ENCODE data around the gene KRT3. TPM values are rescaled to one million over a fixed set of nuclear protein-coding genes. Genes with fewer than 3 reads are reported as not detected.

The KRT3 gene
- total RNA-seq, 1 donor from 2014 or later: not detected

- POLR2A ChIA-PET: no interaction called here
- Mint-ChIP-seq H3K4me1 (no peaks in the 10 kb centered on the region), H3K27ac (no peak overlapping the region), H3K9me3 (no peaks in the 10 kb centered on the region), H3K4me3 (no peak overlapping the region), H3K27me3 (peaks cover 4% of the 10 kb centered on the region), H3K36me3 (ENCODE audit: low read depth) (no peaks in the 10 kb centered on the region)
- intact Hi-C loops (cut with micrococcal nuclease): no loop called here
- ATAC-seq (ENCODE audit: low read depth): no peak
- CTCF ChIA-PET: no interaction called here
- TF ChIP-seq, protein P1, sequence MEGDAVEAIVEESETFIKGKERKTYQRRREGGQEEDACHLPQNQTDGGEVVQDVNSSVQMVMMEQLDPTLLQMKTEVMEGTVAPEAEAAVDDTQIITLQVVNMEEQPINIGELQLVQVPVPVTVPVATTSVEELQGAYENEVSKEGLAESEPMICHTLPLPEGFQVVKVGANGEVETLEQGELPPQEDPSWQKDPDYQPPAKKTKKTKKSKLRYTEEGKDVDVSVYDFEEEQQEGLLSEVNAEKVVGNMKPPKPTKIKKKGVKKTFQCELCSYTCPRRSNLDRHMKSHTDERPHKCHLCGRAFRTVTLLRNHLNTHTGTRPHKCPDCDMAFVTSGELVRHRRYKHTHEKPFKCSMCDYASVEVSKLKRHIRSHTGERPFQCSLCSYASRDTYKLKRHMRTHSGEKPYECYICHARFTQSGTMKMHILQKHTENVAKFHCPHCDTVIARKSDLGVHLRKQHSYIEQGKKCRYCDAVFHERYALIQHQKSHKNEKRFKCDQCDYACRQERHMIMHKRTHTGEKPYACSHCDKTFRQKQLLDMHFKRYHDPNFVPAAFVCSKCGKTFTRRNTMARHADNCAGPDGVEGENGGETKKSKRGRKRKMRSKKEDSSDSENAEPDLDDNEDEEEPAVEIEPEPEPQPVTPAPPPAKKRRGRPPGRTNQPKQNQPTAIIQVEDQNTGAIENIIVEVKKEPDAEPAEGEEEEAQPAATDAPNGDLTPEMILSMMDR (IDR thresholded peaks at IDR 0.05): no peak
- no peak for DNase-seq
Observed at GRCh38 chr12:52800259-52800917, 4.5 kb upstream of the KRT3 start.

- TF ChIP-seq, protein P1 (IDR thresholded peaks at IDR 0.05): no peak
- H3K27ac Mint-ChIP-seq: no peak overlapping the region
- ChIA-PET CTCF (no interaction called here), POLR2A (no interaction called here)
- H3K27me3 Mint-ChIP-seq: peaks cover 4% of the 10 kb centered on the region
- no peaks in the 10 kb centered on the region for H3K9me3 Mint-ChIP-seq
- H3K4me1 Mint-ChIP-seq: no peaks in the 10 kb centered on the region
- H3K4me3 Mint-ChIP-seq: no peak overlapping the region
- ATAC-seq (ENCODE audit: low read depth): no peak
- DNase-seq: no peak
- no peaks in the 10 kb centered on the region for H3K36me3 Mint-ChIP-seq (ENCODE audit: low read depth)
- intact Hi-C loops (cut with micrococcal nuclease): no loop called here
Observed at GRCh38 chr12:52799505-52800211, 3.7 kb upstream of the KRT3 start.

DNA sequence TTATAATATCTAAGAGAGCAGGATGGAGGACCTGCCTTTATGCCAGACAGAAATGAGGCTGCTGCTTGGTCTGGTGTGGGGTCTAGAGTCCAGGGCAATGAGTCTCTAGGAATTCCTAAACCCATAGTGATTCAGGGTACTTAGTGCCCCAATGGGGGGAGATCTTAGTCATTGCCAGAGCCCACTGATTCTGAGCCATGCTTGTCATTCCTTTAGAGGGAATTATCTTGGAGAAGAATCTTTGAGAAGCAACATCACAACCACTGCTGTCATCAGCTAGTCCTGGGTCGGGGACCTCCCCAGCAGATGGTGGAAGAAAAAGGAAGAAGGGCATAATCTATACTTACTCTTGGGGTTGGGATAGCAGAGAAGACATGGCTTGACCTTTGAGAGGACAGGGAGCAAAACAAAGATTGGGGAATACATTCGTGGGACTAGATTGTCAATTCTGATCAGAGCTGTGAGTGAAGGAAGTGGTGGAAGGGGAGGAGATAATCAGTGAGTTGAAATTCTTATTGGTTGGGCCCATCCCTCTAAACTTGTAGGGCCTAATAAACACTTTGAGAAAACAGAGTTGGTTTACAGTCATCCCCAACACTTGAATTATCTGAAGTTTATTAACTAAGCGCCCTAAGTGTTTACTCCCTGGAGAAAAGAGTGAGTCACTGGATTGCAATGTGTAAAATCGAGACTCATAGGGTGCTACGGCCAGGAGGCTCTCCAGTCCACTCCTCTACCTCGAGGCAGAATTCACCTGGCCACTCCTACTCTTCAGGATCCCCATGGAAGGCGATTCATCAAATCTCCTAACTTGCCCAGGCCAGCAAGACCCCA is 3.0 kb upstream of the KRT3 start:
- Mint-ChIP-seq H3K4me3 (no peak overlapping the region), H3K27me3 (peaks cover 9% of the 10 kb centered on the region), H3K9me3 (no peaks in the 10 kb centered on the region), H3K4me1 (no peaks in the 10 kb centered on the region), H3K27ac (no peak overlapping the region), H3K36me3 (ENCODE audit: low read depth) (no peaks in the 10 kb centered on the region)
- DNase-seq (no peak), ATAC-seq (ENCODE audit: low read depth) (no peak)
- intact Hi-C loops (cut with micrococcal nuclease): no loop called here
- POLR2A ChIA-PET: no interaction called here
- CTCF ChIA-PET: no interaction called here
- TF ChIP-seq, protein P1 (IDR thresholded peaks at IDR 0.05): no peak

DNA sequence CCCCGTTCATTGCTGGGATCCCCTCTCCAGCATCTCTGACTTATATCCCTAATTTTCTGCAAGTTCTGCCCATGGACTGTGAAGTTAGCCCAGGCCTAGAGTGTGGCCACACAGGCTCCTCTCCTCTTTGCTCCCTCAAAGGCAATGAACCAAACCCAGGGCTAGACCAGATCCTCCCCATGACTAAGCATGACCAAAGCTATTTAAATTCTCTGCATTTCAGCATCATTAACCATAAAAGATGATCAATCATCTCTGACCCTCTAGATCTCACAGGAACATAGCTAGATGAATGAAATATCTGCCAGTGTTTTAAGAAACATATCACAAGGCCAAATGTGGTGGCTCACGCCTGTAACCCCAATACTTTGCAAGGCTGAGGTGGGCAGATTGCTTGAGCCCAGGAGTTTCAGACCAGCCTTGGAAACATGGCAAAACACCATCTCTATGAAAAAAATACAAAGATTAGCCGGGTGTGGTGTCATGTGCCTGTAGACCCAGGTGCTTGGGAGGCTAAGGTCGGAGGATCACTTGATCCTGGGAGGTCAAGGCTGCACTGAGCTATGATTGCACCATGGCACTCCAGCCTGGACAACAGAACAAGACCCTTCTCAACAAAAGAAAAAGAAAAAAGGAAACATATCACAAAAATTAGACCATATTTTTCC is 2.2 kb upstream of the KRT3 start:
- H3K4me1 Mint-ChIP-seq: no peaks in the 10 kb centered on the region
- H3K27me3 Mint-ChIP-seq: peaks cover 9% of the 10 kb centered on the region
- no peak overlapping the region for H3K27ac Mint-ChIP-seq
- CTCF ChIA-PET: no interaction called here
- intact Hi-C loops (cut with micrococcal nuclease): no loop called here
- H3K9me3 Mint-ChIP-seq: no peaks in the 10 kb centered on the region
- DNase-seq (no peak), ATAC-seq (ENCODE audit: low read depth) (no peak)
- H3K4me3 Mint-ChIP-seq: no peak overlapping the region
- POLR2A ChIA-PET: no interaction called here
- no peaks in the 10 kb centered on the region for H3K36me3 Mint-ChIP-seq (ENCODE audit: low read depth)
- TF ChIP-seq, protein P1 (IDR thresholded peaks at IDR 0.05): no peak

DNA sequence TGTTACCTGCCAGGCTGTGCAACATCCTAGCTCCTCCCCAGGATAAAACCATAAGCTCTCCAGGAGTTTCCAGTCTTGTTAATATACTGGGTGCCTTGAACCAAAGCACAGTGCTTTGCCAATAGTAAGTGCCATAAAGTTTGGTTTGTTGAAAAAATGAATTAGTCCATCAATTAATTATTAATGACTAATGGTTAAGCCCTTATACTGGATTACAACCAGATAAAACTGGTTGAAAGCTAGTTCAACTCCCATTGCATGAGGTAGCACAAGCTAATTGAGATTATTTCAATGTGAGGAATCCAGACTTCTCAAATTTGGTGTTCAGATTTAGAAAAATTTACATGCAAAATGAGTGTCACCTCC is 1.6 kb upstream of the KRT3 start:
- no peaks in the 10 kb centered on the region for H3K4me1 Mint-ChIP-seq
- DNase-seq: no peak

More for the DNA sequence above, 1.6 kb upstream of the KRT3 start:
- no peak for ATAC-seq (ENCODE audit: low read depth)
- Mint-ChIP-seq H3K9me3 (no peaks in the 10 kb centered on the region), H3K36me3 (ENCODE audit: low read depth) (no peaks in the 10 kb centered on the region), H3K27ac (no peak overlapping the region), H3K27me3 (peaks cover 9% of the 10 kb centered on the region), H3K4me3 (no peak overlapping the region)
- ChIA-PET POLR2A (no interaction called here), CTCF (no interaction called here)
- intact Hi-C loops (cut with micrococcal nuclease): no loop called here
- TF ChIP-seq, protein P1 (IDR thresholded peaks at IDR 0.05): no peak
